A204.1 (cell line): ENCODE results near the gene PRIMPOL.

Source experiments
- FAIRE-seq: peaks from 2 replicates; lab custom pipeline; 2012; peaks lifted over from hg19 to GRCh38; lab: Jason Lieb, UNC

The PRIMPOL gene

DNA sequence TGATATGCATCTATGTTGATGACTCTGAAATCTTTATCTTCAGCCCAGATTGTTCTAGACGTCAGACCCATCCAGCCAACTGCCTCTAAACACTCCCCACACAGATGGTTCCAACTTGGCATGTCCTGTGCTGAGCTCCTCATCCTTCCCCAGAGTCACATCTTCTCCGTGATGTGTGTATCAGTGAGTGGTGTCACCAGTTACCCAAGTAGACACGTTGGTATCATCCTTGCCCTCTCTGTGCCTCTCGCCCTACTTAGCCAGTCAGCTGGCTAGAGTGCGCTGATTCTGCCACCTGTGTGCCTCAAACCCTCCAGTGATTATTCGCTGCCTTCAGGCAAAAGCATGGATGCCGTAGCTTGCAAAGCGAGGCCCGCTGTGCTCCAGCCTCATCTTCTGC is 18.6 kb downstream of the PRIMPOL start:
- FAIRE-seq: no peak

DNA sequence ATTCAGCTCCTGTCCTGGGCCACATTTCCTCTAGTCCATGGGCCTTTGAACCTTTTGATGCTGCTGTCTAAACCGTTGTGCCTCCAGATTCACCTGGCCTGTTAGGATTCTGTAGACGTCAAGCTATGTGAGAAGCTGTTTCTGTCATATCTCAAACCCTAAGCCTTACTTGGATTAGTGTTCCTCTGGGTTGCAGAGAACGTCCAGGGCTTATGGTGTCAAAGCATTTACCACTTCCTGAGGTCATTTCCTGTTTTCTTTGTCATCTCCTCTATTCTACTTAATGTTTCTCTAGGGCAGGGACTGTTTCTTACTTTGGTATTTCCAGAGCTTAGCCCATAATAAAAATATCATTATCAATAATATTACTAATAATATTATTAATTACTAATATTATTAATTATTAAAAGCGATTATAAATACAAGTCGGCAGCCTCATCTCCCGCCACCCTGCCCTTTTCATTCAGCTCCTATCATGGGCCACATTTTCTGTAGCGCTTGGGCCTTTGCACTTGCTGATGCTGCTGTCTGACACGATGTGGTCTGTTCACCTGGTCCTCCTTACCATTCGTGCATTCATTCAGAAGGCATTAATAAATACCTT is 19.1 kb downstream of the PRIMPOL start:
- FAIRE-seq: no peak

DNA sequence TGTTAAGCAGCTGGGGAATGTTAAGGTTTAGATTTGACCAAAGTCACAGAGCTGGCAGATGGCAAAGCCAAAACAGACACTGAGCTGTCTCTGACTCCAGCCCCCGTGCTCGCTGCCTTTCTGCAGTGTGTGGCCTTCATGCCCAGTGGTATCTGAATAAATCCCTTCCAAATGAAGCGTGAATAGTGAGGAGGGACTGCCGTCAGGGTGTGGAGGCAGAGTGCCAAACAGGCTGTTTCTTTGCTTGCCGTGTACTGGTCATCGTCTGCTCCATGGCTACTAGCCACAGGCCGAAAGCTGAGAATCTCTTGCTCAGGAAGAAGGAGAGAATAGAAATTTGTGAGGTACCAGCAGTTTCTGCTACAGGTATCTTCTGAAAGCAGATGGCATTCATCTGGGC is 19.7 kb downstream of the PRIMPOL start:
- no peak for FAIRE-seq

DNA sequence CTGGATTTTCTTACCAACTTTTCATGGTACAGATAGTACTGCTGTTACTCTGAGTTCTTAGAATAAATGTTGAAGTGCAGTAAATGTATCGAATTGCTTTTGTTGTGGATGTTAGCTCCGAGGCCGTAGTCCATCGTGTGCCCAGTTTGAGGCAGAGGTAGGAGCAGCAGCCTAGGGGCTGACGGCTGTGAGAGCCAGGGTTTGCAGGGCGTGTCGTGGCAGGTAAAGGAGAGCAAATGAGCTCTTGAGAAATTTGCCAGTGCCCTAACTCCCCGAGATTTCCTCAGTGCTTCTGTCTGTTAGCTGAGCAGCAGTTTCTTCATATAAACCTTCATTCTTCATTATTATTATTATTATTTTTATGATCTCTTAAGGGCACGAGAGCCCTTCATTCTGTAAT is 21.6 kb downstream of the PRIMPOL start:
- FAIRE-seq: no peak

DNA sequence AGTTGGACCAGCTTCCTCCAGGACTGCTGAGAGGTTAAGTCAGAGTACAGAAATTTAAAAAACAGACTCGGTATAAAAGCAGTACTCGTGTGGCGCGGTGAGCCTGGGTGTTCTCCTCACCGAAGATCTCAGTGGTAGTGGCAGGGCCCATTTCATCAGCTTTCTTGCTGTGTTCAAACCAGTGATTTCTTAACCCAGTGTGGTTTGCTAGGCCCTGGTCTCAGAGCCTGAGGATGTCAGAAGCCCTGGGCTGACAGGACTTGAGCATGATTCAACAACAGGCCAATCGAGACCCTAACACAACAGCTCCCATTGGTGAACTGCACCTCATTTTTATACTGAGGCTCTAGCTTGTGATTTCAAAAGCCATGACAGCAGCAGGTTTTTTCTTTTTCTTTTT is 23.2 kb downstream of the PRIMPOL start:
- no peak for FAIRE-seq

DNA sequence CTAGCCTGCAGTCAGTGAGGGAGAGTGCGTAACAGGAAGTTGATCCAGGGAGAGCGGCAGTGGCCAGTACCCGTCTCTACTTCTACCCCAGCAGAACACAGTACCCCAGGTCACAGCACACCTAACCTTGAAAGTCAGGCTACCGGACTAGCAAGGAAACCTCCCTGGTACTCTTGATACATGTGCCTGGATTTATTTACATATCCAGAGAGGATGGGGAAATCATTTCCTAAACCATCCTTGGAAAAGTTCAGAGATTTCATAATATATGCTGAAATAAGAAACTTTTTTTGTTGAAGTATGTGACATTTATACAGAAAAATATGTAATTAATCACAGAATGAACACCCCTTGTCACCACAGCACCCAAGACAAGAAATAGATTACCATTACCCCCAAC is 24.5 kb downstream of the PRIMPOL start:
- no peak for FAIRE-seq

DNA sequence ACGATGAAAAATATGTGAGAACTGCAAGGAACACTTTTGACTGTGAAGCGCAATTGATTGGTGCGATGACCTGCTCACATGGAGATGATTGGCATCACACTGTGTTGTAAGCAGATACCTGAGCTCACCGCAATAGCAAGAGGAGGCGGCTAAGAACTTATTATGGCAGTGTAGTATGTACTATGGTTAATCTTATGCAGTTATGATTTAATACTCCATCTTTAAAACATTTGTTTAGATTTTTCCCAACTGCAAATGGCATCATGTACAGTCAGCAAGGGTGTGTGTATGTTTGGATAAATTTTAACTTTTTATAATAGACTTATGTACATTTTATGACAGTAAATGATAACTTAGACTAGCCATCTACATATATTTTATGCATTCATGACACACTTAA is 25.5 kb downstream of the PRIMPOL start:
- no peak for FAIRE-seq

DNA sequence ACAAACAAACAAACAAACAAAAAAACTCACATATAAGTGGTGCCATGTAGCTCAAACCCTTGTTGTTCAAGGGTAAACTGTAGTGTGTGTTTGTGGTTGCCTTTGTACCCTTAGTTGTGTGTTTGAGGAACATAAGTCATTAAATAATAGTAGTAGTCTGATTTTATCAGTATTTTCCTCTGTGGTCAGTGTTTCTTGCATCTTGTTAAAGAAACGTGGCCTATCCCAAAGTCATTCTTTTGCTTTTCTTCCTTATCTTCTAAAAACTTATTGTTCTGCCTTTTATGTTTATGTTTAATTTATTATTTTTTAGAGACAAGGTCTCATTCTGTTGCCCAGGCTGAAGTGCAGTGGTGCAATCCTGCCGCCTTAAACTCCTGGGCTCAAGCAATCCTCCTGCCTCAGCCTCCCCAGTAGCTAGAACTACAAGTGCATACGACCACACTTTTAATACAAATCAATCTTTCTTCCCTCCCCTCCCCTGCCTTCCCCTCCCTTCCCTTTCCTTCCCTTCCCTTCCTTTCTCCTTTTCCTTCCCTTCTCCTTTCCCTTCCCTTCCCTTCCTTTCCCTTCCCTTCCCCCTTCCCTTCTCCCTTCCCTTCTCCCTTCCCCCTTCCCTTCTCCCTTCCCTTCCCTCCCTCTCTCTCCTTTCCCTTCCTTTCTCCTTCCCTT is 26.4 kb downstream of the PRIMPOL start:
- no peak for FAIRE-seq

DNA sequence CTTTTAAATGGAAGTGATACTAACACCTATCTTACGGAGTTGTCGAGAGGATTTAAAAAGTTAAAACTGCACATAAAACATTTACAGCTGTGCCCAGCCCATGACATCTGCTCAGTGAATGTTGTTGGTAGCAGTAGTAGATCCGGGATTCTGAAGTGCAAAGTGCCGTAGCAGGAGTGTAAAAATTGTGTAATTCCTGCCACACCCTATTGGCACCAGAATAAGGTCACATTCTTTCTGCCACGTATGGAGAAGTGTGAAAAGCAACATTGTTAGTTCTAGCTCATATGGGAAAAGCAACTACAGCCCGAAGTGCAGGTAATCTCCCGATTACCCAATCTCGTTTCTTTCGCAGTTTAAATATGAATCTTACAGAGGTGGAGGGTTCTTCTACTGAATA is 31.2 kb downstream of the PRIMPOL start:
- FAIRE-seq: no peak

DNA sequence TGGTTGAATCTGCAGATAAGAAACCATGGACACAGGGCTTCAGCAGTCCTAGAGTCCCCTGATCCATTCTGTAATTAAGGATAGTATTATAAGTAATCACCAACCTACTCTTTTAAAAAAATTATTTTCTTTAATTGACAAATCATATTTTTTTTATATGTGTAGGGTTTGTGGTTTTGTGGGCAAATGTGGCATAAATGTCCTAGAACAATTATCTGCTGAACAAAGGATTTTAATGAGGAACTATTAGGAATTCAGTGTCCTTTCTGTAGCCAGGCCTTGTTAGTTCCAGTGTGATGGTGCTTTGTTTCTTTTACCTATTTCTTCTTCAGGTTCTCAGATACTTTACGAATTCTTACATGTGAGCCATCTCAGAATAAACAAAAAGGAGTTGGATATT is 32.4 kb downstream of the PRIMPOL start:
- no peak for FAIRE-seq

DNA sequence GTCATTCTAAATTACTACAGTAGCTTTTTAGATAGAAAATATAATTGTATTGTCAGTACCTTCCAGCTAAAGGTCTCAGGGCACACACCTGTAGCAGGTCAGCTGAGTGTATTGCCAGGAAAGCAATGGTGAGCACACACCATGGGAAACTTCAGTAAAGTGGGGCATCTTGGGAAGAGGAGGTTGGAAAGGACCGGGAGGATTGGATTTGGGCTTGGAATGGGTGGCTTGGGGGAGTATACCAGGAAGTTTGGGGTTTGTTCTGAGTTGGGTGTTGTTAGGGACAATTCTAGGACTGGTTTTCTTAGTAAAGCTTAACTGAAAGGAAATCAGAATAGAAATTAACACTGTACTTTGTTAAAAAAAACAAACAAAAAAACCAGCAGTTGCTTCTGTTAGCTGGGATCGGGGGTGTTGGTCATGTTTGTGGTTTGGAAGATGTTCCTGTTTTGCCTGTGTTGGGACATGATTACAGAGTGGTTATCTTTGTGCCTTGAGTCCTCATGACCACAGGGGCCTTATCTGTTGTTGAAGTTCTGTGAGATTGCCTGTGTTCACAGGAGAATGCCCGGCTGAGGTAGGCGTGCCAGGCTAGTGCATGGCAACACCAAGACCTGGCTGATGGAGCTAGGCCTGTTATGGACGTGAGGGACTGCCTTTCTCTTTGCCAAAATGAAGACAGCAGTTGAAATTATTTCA is 35.1 kb downstream of the PRIMPOL start:
- FAIRE-seq: no peak

DNA sequence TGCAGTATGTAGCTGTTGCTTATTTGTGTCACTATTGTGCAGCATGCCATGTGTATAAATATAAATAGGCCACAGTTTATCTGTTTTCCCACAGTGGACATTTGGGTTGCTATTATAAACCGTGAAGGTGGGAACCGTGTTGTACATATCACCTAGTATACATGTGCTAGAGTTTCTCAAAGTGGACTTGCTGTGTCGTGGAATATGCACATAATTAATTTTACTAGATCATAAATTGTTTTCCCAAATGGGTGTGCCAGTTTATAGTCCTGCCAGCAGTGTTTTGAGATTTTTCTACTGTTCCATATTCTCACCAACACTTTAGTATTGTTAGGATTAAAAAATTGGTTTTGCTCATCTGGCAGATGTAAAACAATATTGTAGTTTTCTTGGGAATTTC is 38.5 kb downstream of the PRIMPOL start:
- FAIRE-seq: no peak

DNA sequence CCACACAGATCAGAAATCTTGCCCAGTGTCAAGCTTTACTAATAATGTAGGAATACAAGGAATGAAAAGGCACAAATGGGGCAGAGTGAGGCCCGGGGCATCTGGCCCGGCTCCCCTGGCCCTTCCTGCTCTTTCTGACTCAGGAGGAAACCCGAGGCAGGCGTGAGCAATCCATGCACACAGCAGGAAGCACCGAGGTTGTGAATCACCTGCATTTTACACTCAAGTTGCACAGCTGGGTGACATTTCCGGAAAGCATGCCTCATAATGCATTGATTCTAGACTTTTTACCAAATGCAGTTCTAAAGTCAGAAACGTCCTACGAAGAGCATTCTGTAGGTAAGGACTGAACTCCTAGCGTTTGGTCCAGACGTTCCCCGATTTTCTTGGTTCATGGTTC is 38.9 kb downstream of the PRIMPOL start:
- no peak for FAIRE-seq

DNA sequence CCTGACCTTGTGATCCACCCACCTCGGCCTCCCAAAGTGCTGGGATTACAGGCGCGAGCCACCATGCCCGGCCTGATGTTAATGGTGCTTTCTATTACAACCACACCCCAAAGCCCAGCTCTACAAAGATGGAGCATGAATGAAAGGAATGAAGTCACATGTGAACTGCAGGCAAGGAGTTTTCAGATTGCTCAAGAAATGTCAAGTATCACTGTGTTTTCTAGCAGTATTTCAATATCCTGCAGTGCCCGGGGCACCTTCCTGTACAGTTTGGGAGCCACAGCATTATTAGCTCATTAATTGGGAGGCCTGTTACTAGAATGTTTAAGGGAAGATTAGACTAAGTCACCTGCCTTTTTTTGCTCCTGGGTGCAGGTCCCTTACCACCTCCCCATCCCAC is 40.1 kb downstream of the PRIMPOL start:
- FAIRE-seq: no peak

DNA sequence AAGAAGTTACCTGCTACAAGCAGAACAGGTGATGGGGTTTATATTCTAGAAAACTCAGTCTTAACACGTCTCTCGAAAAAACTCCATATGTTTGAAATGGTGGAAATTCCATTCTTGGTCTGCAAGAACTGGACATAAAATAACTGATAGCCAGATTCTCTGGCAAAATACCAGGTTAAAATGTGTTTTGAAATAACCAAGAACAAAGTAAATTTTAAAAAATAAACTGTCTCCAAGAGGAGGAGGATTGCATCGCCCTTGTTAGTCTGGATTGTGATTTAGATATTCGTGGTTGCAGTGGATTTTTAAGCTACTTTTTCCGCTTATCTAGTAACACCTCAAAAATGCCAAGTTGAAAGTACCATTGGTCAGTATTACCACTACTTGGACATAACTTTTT is 43.5 kb downstream of the PRIMPOL start:
- no peak for FAIRE-seq

DNA sequence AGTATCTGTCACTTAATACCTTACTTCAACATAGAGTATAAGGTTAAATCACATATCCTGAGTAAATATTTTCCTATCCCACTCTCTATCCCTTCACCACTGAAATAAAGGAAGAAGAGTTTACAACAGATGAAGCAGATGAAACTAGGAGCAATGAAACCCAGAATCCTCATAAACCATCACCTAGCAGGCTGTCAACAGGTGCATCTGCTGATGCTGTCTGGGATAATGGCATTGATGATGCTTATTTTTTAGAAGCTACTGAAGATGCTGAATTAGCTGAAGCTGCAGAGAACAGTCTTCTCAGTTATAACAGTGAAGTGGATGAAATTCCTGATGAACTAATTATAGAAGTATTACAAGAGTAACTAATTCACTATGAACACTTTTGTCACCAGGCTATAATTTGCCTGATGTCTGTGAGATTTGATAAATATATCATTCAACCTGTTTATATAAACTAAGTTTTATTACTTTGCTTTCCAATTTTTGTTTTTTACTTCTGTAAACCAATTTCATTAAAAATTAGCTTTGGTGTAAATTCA is 44.9 kb downstream of the PRIMPOL start:
- FAIRE-seq: no peak

DNA sequence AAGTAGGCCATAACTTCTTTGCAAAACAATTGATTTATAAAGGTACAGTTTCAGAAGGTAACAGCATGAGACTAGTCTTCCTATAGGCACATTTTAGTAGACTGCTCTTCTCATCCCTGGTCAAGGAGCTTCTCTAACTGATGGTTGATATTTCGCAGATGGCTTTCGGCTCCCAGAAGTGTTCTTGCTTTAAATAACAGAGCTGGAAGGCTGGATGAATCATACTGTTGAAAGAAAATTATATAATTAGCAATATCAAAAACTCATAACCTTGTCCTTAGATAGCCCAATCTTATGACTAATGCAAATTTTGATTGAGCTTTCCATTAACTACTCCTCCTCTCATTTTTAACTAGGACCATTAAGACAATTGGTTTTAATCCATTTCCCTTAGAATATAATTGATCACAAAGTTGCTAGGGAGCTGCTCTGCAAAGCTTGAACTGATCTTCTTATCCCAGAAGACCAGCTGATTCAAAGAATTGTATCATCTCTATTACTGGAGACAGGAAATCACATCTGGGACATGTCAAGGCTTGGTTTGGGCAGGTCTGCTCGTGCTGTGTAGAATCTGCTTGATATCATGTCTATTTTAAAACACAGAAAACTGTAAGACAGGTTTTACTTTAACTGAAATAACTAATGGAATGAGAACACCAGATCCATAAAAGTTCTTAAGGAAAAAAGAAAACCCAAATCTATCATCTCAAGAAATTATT is 45.8 kb downstream of the PRIMPOL start:
- FAIRE-seq: no peak

DNA sequence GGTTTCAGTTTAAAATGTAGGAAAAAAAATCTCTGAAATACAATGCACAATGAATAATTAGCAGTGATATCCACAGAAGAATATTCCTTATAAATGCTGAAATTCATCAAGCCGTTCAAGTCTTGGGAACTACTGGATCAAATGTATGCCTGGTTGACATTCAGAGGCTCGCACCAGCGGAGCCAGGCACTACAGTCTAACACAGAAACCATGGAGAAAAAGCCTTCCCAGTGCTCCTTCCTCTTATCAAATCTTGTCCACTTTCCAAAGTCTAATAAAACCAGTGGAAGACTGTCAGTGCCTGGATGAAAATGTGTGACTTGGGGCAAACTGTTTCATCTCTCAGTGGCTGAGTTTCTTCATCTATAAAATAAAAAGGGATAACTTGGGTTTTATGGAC is 48.4 kb downstream of the PRIMPOL start:
- no peak for FAIRE-seq

DNA sequence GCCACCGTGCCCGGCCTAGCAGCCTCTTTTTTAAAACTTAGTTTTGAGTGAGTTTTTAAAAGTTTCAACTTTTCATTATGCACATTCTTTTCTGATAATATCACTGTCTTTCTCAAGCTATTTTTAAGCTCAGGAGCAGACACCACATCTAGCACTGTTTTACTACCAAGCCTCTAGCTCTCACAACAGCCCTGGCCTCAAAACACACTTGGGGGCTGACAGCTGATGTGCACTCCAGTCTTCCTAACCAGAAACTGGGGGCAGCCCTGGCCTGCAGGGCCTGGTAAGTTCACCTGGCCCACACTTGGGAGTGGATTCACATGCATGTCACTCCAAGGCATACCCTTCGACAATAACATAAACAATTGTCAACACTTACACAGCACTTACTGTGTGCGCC is 50.4 kb downstream of the PRIMPOL start:
- FAIRE-seq: no peak

DNA sequence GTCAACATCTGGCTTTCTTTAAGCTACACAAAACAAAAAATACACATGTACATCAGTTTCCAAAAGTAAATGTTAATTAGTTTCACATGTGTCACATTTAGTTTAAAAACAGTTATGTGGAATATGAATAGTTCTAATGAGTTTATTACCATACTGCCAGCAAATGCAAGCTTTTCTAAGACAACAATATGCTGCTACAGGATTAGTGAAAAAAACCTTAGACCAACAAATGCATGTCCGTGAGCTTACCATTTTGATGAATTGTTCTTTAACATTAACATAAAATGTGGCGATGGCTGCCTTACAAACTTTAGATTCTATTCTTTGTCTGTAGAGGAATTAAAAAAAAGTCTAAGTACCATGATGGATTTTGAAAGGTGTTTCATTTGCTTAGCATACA is 52.6 kb downstream of the PRIMPOL start:
- no peak for FAIRE-seq

DNA sequence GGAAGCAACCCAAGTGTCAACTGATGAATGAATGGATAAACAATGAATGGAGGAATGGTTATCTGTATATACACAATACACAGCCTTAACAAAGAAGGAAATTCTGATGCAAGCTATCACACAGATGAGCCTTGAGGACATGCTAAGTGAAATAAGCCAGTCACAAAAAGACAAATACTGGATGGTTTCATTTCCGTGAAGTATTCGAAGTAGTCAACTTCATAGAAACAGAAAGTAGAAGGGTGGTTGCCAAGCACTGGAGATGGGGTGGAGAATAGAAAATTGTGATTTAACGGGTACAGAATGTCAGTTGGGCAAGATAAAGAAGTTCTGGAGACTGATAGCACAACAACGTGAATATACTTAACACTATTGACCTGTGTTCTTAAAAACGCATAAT is 56.2 kb downstream of the PRIMPOL start:
- FAIRE-seq: no peak

DNA sequence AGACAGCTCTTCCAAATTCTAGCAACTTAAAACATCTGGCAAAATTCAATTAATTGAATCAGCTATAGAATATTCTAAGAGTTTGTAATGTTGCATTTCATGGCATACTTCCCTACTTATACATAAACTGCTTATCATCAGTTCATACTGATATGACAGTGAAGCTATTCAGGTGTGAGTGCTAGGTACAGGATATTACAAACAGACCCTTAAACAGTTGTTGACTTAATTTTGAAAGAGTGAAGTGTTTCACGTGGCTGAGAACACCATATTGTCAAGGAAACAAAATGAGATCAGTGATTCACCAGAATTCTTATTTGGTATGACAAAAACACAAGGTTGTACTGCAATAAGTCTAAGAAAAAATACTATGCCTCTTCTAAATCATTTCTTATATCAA is 56.9 kb downstream of the PRIMPOL start:
- FAIRE-seq: no peak

DNA sequence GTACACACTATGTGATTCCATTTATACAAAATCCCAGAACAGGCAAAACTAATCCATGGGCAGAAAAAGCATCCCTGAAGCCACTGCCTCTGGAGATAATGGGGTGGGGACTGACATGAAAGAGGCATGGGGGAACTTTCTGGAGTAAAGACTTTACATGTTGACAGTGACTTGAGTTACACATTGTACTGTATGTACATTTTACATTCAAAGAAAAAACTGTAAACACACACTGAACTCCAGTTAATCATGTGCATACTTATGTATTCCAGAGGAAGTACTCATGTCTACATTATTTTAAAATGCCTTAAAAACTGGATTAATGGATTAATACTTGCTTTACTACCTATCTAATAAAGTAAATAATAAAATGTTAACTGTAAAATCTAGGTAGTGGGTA is 62.8 kb downstream of the PRIMPOL start:
- FAIRE-seq: no peak
